Measurements from ENCODE around the gene CFAP57.

The CFAP57 gene

DNA sequence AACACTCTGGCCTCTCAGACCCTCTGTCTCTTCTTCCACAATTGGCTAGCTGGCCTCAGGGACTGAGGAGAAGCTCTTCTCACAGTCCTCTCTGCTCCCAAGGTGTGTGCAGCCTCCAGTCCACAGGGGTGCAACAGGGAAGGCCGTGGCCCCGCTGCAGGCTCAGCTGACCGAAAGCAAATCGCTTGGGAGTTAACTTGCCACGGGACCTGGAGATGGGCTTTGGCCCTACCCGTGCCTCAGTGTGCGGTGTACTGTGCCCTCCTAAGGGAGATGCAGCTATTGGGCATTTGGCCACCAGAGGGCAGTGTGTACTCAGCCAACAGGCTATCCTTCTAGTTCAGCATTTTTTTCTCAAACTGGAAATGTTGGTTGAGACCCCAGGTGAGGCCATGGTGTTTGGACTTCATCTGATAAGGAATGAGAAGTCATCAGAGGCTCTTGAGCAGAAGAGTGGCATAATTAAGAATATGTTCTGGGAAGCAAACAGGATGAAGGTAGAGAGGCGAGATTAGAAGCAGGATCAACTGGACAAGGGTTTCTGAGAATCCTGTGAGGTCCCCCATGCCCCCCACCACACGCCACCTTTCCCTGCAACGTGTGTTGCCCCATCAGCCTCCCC, 55.1 kb downstream of the CFAP57 start:
- DNase-seq (ENCODE audit: low read depth), result peak; percentile 57

DNA sequence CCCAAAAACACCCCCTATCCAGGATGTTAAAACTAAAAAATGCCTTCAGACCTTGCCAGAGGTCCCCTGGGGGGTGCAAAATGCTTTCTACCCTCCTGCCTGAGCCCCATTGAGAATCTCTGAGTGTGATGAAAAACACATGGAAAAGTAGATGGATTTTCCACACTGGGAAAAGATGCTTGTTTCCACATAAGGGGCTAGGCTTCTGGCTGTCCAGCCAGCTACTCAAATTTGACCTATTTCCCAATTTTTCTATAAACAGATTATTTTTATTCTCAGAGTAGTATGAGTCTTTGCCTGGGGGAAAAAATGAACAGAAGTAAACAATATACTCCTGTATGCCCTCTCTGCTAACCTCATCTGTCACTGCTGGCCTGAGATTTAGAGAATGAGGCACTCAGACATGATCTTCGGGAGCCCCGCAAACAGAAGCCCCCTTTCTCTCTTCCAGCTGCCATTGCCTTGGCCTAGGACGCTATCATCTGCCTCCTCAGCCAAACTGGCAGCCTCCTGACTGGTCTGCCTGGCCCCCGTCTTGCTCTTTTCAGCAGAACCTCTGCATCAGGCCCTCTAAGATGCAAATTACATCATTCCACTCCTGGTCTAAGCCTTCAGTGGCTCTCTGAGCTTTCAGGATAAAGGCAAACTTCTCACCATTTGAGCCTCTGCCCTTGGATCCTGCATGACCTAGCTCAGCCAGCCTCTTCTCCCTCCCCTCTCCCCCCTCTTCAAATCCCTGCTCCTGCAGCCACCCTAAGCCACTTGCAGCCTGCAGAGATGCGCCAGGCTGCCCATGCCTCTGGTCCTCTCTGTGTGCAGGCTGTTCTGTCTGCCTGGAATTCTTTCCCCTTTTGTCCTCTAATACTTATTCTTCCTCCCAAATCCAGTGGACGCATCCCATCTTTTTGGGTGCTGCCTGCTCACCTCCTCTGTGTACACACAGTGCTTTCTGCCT, 58.0 kb downstream of the CFAP57 start:
- no peak for DNase-seq (ENCODE audit: low read depth)

DNA sequence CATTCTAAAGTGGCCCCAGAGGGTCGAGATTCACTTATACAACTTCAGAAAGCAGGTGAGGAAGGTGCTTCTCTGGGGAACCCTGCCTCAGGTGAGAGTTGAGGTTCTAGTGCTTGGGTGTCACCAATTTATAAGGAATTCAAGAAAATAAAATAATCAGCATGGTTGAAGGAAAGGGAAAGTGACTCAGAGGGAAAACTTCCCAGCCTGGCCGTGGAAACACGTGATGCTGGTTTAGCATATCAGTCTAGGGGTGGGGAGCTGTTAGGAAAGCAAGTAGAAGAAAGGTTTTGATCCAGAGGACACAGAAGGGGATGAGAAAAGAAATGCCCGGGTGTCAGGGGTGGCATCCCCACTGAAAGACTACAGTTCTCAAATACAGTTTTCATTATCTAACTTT, 59.9 kb downstream of the CFAP57 start:
- DNase-seq (ENCODE audit: low read depth), result no peak

DNA sequence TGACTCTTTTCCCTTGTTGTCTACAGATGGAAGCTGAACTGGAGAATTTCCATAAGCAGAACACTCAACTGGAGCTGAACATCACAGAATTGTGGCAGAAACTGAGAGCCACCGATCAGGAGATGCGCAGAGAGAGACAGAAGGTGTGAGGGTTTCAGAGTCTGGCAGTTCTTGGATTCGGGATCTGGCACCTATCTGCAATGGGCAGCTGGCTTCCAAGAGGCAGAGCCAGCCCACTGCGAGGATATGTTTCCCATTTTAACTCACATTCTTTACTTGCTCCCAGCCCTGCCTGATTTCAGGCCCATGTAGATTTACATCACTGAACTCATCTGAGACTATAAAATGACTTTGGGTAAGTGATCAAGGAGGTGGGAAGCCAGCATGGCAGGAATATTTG, 60.4 kb downstream of the CFAP57 start:
- DNase-seq (ENCODE audit: low read depth), result no peak

DNA sequence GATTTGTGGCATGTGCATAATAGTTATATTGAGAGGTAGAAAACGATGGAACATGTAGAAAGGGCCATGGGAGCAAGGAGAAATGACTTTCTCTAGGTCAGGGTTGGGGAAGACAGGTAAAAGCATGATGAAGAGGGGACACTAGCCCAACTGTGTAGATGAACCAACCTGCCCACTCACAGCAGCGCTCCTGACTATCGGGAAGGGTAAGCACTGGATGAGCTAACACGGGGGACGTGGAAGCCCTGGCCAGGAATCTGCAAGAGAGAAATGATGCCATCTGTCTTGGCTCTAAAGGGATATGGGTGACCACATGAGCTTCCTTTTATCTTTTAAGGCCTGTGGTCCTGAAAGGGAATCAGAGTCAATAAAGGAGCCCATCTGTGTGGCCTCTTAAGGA, 61.5 kb downstream of the CFAP57 start:
- DNase-seq (ENCODE audit: low read depth), result no peak

DNA sequence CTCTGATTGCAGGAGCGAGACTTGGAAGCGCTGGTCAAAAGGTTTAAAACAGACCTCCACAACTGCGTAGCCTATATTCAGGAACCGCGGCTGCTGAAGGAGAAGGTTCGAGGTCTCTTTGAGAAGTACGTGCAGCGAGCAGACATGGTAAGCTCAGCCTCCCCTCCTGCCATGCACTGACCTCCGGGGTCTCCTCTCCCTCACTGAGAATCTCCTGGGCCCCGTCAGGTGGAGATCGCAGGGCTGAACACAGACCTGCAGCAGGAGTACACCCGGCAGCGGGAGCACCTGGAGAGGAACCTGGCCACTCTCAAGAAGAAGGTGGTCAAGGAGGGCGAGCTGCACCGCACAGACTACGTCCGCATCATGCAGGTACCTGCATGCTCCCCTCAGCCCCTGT, 62.1 kb downstream of the CFAP57 start:
- DNase-seq (ENCODE audit: low read depth), result no peak

DNA sequence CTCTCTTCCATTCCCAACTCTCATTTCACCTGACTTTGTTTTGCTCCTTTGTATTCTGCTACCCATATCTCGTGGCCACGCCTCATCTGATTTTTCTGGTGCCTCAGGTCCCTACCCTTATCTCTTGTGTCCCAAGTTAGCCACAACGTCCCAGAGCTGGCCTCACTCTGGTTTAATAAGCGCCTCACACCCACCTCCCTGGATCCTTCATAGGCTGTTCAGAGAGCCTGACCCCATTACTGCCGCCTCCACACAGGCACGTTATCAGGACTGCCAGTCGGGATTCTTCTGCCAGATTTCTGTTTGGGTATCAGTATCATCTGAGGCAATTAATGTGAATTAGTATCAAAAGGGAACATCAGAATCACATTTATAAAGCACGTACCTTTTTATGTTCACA, 62.9 kb downstream of the CFAP57 start:
- no peak for DNase-seq (ENCODE audit: low read depth)

DNA sequence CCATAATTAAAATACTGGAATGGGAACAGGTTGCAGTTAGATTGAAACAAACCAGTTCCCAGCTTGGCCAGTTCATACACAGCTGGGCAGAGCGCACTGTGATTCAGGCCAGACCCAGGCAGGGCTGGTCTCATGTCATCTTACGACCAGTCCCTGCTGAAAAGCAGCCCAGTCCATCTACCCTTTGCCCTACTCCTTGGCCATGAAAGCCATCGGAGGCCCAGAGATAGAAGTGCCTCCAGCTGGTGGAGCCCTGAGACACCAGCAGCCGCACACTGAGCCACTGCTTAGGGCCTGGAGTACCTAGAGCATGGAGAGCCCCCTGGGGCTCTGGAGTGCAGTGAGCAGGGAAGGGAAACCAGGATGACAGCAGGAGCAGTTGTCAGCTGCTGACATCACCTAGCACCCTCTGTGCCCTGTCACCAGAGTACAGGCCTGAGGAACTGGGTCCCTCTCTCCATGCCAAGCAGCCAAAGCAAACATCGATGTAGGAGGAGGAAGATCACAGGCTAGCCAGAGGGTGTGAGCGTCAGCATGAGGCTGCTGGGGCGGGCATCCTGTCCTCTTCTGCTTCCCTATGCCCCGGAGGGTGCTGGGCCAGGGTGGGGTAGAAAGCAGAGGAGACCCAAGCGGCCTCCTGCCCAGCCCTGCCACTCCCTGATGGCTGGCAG, 63.5 kb downstream of the CFAP57 start:
- DNase-seq (ENCODE audit: low read depth), result no peak

DNA sequence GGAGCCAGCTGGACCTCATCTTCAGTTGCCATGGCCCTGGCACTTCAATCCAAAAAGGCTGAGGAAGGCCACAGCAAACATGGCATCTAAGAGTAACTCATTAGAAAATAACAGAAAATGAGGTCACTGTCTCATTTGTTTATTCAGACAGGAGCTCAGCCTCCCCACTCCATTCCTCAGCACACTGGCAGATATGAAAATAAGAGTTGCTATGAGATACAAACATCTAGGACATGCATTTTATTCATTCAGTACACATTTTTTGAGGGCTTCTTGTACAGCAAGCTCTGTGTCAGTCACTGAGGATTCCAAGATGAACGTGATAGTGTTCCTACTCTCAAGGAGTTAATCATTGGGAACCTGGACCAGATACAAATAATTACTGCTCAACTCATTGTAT, 65.0 kb downstream of the CFAP57 start:
- no peak for DNase-seq (ENCODE audit: low read depth)

DNA sequence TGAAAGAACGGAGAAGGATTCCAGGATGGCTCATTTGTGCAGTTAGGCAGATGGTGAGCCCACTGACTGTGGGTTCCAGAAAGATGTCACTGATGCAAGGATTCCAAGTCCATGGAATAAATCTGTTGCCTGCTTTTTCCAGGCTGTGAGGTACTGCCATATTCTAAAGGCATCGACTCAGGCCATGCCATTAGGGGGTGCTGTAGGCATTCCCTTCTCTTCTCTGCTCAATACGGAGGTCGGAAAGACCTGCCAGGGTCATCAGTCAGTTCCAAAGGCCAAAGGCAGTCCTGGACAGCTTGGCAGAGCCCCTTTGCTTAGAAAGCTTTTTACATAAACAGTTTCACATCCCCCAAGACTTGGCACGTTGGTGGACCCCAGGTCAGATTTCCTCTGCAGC, 66.0 kb downstream of the CFAP57 start:
- DNase-seq (ENCODE audit: low read depth), result no peak

DNA sequence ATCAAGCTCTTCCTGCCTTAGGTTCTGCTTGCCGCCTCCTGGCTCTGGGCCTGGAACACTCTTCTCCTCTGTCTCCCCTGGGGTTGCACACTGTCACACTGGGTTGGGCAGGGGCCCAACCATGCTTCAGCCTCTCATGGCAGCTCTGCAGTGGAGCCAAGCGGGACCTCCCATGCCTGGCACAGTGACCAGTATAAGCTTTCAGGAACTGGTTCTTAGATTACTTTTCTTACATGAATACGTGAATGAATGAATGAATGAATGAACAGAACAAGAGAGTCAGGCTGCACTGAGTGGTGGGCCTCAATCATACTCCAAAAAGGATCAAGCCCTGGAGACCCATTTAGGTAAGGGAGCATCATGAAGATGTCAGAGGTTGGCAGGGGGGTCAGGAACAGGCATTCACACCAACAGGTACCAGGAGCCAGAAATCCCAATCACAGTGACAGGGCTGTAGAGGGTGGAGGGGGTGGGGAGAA, 66.9 kb downstream of the CFAP57 start:
- no peak for DNase-seq (ENCODE audit: low read depth)

DNA sequence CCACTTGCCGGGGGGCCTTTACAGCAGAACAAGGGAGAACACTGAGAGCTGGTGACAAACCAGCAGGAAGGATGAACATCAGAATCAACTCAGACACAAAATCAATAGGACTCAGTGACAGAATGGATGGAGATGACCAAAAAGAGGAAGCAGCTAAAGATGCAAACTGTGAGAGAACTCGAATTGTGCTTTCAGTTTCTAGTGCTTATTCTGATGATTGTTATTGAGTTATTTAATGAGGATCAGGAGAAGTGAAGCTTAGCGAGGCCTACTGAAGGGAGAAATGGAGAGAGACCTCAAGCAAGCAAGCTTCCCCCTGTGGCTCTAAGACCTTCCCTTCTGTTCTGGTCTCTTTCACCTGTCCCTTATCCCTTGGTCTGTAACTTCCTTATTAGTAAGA, 67.4 kb downstream of the CFAP57 start:
- DNase-seq (ENCODE audit: low read depth), result no peak

DNA sequence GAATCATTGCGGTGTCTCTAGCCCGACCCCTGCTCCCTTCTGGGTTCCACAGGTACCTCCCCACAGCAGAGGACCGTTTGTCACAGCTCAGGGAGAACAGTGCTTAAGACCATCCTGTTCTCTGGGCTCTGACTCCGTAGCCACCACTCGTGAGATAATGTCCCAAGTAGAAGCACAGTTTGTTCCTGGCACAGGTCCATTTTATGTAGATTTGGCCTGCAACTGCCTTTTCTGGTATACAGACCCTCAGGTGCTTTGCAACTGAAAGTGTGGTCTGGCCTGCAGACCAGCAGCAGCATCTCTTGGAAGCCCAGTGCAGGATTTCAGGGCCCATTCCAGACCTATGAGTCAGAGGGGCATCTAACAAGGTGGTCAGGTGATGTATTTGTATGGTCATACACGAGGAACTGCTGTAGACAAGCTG, 69.3 kb downstream of the CFAP57 start:
- DNase-seq (ENCODE audit: low read depth), result no peak

DNA sequence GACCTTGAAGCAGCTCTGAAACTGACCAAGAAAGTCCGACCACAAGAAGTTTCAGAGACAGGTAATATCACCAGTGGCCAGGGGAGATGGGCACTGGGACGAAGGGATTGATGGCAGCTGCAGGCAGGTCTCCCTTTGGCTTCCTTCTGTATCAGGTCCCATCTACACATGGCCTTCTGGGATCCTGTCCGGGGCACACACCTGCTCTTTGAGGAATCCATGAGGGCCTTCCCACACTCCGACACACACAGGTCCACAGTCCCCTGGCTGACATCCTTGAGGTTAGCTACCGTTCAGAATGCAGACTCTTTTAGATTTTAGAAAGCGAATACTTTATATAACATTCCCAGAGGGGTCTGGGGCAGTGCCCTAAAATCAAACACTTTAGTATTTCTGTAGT, 71.2 kb downstream of the CFAP57 start:
- DNase-seq (ENCODE audit: low read depth), result no peak

DNA sequence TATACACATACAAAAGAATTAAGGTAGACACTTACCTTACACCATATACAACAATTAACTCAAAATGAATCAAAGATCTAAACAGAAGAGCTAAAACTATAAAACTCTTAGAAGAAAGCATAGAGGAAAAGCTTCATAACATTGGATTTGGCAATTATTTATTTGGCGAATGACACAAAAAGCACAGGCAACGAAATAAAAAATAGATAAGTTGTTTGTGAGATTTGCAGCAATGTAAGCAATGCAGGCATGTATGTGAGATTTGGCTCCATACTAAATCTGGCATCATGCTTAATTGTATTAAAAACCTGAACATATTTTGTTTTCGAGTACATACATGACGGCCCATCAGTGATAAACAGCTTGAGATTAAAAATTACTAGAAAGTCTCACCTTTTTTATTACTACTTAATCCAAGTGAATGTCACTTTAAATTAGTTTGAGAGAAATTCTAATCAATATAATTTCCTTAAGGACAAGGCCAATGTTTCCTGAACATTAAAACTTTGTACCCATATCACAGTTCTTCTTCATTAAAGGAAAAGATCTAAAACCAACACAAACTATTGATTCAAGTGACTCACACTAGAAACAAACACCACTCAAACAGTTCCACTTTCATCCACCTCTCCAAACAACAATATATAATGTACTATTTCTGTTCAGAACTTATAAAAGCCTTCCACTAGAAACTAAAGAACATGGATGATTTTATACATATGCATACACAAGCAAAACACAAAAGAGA, 74.5 kb downstream of the CFAP57 start:
- DNase-seq (ENCODE audit: low read depth), result no peak

DNA sequence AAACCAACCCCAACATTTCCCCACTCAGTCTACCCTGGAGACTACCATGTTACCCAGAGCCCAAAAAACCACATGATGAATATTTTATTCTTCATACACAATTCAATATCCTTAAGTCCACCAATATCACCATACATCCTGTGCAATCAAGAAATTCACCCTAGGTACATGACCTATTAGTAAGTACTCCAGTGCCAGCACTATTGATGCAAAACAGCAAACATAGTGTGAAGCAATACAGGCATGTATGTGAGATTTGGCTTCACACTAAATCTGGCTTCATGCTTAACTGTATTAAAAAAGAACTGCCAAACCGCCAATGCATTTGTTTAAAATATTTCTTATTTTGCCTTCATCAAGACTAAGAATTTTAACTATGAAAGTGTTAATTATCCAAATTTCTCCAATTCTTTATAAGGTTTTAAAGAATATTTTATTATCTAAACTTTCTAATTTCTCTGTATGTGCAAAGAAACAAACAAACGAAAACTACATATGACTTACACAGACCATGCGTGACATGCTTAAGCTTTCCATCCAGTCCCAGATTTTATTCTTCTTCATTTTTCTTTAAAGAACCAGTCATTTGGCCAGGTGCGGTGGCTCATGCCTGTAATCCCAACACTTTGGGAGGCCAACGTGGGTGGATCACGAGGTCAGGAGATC, 75.3 kb downstream of the CFAP57 start:
- no peak for DNase-seq (ENCODE audit: low read depth)

DNA sequence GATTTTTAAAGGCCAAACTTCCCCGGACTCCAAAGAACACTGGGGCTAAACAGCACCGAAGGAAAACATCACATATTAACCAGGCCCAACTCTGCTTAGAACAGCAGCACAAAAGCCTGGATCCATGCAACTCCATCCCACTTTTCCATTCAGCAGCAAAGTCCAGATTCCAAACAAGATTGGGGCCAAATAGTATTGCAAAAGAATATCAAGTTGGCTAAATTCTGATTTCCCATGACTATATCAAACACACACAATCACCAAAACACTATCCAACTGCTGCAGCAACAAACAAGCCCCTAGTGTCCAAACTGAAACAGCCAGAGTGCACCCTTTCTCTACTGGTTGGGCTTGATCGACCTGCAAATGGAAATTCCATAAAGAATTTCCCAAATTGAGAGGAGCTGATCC, 78.2 kb downstream of the CFAP57 start:
- no peak for DNase-seq (ENCODE audit: low read depth)

DNA sequence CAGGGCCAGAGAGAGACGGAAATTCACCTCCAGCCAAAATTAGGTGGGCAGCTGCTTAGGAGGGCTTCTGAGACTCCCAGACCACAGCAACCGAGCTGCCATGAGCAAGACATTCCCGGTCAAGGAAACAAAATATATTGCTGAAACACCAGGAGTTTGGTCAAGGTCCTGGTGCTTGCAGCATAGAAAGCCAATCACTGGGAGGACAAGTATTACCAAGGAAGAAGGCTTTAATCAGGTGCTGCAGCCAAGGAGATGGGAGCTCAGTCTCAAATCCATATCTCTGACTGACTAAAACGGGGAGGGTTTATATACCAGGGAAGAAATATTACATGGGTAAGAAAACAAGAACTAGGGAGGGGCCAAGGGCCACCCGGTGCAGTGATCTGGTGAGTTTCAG, 78.9 kb downstream of the CFAP57 start:
- DNase-seq (ENCODE audit: low read depth), result no peak

DNA sequence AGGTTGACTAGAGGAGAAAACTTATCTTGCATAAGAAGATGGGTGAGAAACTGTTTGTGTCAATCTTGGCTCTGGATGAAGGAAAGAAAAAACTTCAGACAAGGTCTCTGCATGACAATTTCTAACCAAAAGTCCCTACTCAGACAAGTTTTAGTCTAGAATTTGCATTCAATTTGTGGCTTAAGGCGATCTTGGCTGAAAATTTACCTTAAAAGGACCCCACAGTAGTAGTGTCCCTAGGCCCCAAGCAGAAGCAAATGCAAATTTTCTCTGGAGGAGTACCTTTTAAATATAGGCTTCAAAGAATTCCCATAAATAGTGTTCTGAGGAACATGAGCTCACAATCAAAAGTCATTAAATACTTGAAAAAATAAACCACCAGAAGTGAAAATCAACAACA, 80.1 kb downstream of the CFAP57 start:
- DNase-seq (ENCODE audit: low read depth), result no peak

DNA sequence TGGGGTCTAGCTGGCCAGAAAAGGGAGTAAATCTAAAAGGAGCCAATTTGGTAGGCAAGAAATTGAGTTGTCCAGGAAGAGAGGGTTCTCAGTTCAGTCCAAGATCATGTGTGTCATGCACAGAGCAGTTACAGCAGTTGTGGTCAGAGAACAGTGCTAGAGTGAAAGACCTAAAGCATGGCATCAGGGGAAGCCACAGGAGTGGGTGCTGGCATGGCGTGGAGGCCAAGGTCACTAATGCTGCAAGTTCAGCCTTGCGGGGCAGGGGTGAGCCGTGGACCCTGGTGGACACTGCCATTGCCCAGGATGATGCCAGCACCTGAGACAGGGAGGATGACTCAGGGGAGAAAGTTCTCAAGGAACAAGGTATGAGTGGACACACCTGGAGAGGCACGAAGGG, 81.0 kb downstream of the CFAP57 start:
- no peak for DNase-seq (ENCODE audit: low read depth)

DNA sequence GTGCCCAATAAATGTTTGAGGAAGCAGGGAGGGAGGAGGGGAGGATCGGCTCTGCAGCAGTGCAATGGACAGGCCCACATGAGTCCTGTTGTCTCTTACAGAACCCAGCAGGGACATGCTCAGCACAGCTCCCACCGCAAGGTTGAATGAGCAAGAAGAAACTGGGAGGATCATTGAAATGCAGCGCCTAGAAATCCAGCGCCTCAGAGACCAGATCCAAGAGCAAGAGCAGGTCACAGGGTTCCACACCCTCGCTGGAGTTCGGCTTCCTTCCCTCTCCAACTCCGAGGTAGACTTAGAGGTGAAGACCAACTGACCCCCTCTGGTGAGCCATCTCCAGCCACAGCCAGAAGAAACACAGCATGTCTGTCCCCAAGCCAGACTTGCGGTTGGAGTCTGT, 81.7 kb downstream of the CFAP57 start:
- no peak for DNase-seq (ENCODE audit: low read depth)

Data from stimulated activated CD8-positive, alpha-beta memory T cell treated with anti-CD3 and anti-CD28 coated beads, Interleukin-12 subunit alpha, Interleukin-12 subunit beta, amount 100 ng/mL, for 4 hours (primary cell).